HL-60/S4 (cell line): ENCODE measurements around the gene ACTR6.
"Not testable (repeated sequence)": the region's sequence is repeated elsewhere in the genome, so short reads cannot be mapped to it uniquely, and the experiment has no call there.

ENCODE experiments used
- in situ Hi-C: fragments of 300-500 bp; cut with MboI; formaldehyde crosslinking; loops from 2 replicates; pipeline ENCODE4 v1.14.3; 2022; ENCODE audit warnings: low sequenced_read_pairs

ACTR6 gene

DNA sequence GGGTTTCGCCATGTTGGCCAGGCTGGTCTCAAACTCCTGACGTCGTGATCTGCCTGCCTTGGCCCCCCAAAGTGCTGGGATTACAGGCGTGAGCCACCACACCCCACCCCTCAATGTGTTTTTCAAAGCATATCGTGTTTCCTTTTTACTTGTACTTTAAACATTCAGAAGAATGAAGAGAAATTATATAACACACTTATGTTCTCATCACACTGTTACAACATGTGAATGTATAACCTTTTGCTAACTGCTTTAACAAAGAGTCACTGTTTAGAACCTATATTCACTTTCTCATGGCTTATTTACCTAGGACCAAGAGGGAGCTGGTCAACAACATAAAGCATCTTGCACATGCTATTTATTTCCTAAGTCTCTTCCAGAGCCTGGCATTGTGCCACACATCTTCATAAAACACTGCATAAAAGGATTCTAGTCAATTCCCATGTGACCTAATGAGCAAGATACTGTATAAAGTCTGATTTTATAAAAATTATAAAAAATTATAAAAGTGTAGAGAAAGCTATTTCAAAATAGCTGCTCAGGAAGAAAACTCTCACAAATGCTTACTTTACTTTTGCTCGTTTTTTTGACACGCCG lies 16.0 kb upstream of the ACTR6 start:
- in situ Hi-C loops = no loop called here

DNA sequence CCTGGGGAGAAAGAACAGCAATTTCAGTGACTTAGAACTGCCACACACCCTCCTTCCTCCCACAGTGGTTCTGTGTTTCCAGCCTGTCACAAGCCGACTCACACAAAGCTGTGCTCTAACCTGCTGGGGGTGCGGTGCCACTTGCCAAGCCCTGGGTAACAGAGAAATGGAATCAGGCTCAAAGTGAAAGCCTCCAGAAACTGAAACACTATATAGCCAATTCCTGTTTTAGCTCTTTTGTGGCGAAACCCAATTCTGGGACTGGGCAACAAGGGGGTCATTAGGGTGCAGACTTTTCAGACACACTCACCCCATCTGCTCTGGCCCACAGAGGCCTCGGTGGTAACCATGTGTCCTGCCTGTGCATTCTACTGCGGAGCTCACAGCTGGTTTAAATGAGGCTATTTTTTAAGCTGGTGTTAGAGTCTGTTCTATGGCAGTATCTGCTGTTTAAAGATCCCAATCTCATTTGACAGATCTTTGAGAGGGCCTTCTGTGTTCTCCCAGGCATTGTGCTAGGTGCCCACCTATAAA lies 15.2 kb upstream of the ACTR6 start:
- in situ Hi-C loops = no loop called here

DNA sequence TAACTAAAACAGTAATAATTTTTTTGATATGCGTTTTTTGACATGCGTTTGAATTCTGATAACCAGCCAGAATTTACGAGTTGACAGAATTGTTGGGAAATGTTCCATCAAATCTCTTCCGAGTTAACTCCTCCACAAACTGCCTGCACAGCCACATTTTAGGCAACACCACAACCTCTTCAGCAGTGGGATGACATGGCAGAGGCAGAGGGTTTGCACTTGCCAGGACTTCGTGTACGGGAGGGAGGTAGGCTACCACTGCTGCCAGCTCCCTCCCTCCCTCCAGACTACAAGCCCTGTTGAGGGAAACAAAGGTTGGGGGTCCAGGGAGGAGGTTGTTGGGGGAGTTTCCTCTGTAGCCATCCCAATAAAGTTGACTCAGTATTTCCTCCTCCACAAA lies 14.5 kb upstream of the ACTR6 start:
- in situ Hi-C loops = no loop called here

DNA sequence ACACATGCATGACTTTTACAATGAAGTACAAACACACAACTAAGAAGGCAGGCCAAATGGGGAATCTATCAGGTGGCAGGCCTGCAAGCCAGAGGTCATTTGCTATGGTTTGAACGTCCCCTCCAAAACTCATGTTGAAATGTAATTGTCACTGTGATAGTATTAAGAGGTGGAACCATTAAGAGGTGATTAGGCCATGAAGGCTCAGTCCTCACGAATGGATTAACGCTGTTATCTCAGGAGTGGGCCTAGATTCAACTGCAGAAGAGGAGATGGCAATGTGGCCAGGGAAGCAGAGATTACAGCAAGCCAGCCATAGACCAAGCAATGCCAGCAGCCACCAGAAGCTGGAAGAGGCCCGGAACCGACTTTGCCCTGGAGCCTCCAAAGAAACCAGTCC lies 13.5 kb upstream of the ACTR6 start:
- in situ Hi-C loops = no loop called here

DNA sequence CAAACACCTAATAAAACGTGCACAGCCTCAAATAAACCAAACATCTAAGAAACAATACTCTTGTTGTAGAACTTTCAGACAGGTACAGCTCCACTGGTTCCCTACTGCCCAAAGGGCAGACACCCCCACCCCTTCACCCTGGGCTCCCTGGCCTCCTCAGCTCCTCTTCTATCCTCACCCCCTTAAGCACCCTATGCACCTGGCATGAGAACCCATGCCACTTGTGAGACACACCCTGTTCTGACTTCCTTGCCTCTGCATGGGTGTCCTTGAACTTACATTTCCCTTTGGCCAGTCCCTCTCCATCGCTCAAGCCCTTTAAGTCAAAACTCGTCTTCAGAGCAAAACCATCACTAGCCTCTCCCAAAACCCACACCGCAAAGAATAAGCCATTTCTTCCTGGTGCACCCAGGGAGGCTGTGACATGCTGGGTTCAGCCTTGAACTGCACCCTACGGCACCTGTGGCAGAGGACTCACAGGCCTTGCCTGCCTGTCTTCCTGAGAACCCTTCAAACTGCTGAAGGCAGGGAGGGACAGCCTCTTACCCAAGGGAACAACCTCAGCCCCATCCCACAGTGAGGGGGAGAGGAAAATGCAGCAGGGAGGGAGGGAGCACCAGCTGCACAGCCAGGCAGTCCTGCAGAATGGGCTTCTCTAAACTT lies 12.6 kb upstream of the ACTR6 start:
- in situ Hi-C loops = no loop called here

DNA sequence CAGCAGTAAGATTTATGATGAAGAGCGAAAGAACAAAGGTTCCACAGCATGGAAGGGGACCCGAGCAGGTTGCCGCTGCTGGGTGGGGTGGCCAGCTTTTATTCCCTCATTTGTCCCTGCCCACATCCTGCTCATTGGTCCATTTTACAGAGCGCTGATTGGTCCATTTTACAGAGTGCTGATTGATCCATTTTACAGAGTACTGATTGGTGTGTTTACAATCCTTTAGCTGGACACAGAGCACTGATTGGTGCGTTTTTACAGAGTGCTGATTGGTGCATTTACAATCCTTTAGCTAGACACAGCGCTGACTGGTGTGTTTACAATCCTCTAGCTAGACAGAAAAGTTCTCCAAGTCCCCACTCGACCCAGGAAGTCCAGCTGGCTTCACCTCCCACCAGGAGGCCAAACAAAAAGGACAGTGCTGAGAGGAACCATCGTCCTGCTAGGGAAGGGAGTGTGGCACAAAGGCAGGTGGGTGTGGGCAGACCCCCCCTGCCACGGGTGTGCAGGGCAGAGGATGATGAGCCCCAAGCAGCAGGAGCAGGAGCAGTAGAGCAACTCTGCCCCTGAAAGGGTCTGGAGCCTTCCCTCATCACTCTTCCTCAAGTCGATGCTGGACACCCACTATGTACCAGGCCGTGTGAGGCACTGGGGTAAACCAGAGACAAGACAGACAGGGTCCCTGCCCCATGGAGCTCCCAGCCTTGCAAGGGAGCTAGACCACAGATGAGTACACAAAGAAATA lies 11.6 kb upstream of the ACTR6 start:
- in situ Hi-C loops = not testable (repeated sequence)

DNA sequence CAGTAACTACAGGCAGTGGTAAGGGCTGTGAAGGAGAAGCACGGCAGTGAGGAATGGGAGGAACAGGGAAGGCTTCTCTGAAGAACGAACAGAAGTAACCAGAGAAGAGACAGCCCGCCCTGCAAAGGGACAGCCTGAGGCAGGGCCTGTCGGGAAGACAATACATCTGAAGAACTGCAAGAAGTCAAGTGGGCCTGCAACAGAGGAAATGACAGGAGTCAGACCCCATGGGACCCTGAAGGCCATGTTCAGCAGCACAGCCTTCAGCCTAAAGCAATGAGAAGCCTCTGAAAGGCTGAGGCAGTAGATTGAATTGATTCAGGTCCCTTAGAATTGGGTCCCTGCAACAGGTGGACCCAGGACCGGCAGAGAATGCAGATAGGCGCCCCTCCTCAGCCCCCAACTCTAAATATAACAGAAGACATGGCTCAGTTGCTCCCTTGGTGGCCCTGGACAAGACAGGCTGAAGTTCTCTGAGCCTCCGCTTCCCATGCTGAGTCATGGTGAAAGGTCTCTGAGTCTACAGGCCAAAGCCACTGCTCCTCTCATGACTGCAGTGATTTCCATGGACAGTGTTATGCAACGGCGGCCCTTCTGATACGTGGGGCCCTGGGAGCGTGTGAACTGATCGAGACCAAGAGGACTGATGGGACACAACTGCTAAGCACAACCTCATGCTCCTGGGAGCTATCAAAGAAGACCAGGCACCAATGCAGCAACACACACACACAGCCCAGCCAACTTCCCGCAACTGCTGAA lies 10.8 kb upstream of the ACTR6 start:
- in situ Hi-C loops = loop anchor here (10.0 kb wide), 1 partner anchor 275 kb away; no protein-coding TSS in a partner anchor

DNA sequence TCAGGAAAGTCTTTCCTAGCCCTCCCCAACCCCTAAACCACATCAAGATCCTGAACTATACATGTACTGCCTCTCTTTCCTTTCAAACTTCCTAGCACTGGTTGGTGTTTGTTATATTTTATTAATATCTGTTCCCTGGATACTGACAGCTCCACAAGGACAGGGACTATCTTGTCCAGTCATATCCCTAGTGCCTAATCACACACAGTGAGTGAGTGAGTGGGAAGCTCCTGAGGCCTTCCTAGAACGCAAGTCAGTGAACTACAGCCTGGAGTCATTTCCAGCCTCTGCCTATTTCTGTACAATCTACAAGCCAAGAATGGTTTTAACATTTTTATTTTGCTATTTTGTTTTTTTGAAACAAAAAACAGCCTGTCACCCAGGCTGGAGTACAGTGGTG lies 7.5 kb upstream of the ACTR6 start:
- in situ Hi-C loops = loop anchor here (10.0 kb wide), 1 partner anchor 278 kb away; no protein-coding TSS in a partner anchor

DNA sequence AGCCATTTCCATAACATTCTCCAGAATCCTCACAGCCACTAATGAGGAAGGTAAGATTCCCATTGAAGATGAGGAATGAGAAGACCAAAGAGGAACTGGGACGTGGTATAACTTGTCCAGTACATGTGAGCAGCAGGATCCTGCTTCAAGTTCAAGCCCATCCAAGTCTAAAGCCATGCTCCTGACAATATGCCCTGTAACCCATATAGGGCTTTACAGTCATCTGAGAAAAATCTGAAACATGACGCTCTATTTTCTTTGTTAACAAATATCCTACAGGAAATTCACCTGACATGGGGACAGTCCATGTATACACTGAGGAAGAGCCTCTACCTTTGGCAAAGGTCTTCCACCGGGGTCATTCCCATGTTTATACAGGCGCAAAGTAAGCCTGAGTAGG lies 3.1 kb upstream of the ACTR6 start:
- in situ Hi-C loops = loop anchor here (10.0 kb wide), 1 partner anchor 283 kb away; no protein-coding TSS in a partner anchor

DNA sequence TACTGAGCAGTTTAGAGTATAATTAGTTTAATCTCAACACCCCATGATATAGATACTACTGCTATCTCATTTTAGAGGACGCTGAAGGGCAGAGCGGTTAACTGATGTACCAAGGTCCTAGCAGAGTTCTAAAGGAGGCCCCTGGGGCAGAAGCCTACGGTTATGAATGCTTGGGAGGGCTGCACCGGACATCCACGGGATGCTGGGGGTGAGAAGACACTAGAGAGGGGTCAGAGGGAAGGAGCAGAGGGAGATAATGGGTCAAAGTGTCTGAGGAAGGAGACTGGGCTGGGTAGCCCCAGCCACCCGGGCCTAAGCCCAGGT lies 1.6 kb upstream of the ACTR6 start:
- in situ Hi-C loops = loop anchor here (10.0 kb wide), 1 partner anchor 284 kb away; no protein-coding TSS in a partner anchor

DNA sequence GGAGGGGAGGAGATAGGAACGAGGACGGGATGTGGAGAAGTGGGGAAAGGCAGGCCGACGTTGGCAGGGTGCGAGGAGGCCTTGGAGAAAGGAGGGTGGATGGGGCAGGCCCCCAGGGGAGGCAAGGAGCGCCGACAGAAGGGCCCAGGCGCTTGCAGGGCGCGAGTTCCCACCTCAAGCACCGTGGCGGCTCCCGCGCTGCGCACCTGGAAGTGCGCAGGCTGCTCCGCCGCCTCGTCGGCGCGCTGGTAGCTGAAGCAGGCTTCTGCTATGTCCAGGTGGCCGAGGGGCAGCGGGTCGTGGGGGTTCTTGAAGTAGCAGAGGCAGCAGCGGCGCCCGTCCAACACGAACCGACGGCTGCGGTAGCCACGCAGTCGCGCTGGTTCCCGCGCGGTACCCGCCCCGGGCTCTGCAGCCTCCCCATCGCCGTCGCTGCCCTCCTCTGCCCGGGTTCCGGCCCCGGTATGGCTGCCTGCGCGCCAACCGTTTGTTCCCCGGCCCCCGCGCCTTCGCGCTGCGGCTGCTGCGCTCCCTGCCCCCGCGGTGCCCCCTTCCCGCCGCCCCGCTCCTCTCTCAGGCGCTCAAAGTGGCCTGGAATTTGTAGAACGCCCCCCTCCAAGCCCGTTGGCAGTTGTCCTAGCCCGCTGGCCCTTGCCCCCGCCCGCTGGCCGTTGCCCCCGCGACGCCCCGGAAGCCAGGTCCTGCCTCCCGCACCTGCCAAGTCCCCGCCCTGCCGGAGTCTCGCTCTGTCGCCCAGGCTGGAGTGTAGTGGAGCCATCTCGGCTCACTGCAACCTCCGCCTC lies 1.1 kb upstream of the ACTR6 start:
- in situ Hi-C loops = loop anchor here (10.0 kb wide), 1 partner anchor 285 kb away; no protein-coding TSS in a partner anchor

DNA sequence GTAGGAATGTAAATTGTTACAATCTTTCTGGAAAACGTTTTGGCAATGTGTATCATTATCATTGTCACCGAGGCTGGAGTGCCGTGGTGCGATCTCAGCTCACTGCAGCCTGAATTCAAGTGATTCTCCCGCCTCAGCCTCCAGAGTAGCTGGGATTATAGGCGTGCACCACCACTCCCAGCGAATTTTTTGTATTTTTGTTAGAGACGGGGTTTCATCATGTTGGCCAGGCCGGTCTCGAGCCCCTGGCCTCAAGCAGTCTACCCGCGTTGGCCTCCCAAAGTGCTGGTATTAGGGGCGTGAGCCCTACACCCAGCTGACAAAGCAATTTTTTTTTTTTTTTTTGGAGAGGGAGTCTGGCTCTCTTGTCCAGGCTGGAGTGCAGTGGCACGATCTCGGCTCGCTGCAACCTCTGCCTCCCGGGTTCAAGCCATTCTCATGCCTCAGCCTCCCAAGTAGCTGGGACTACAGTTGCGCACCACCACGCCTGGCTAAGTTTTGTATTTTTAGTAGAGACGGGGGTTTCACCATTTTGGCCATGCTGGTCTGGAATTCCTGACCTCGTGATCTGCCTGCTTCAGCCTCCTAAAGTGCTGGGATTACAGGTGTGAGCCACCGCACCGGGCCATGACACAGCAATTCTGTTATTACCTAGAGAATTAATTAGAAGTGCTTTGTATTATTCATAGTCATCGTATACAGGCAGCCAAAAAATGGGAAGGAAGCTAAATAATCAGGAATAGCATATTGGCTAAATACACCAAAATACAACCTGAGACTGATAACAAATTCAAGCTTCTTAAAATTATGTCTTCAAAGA lies 1.2 kb downstream of the ACTR6 start:
- in situ Hi-C loops = no loop called here

DNA sequence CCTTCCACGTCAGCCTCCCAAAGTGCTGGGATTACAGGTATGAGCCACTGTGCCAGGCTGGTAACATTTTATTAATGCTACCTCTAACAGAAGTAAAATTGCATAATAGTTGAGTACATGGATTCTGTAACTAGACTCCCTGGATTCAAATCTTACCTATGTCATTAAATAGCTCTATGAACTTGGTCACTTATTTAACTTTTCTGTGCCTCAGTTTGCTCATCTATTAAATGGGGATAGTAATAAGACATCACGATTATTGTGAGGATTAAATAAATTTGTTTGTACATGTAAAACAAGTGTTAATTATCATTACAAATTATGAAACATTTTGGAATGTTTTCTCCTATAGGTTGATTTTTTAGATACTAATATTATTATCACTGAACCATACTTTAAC lies 6.7 kb downstream of the ACTR6 start:
- in situ Hi-C loops = no loop called here

DNA sequence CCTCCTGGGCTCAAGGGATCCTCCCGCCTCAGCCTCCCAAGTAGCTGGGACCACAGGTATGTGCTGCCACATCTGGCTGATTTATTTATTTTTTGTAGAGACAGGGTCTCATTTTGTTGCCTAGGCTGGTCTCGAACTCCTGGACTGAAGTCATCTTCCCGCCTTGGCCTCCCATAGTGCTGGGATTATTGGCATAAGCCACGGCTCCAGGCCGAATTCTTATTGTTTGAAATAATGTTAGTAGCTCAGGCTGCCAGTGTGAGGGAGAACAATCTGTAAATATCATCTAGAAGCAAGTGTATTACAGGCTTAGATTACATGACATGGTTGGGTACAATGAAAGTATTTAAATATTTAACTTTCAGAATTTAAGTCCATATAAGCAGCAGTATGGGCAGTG lies 8.2 kb downstream of the ACTR6 start:
- in situ Hi-C loops = no loop called here

DNA sequence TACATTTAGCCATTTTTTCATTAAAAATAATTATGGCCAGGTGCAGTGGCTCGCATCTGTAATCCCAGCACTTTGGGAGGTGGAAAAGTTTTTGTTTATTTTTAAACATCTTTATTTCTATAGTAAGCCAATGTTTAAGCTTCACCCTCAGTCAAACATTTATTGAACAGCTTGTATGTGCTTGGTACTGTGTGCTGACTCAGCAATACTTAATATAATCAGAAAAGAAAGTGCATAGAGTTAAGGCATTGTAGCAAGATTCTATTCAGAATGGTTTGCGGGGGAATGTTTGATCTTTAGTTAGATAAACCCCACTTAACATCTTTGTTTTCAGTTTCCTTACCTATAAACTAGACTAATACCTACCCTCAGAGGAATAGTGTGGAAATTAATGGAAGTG lies 11.1 kb downstream of the ACTR6 start:
- in situ Hi-C loops = no loop called here

DNA sequence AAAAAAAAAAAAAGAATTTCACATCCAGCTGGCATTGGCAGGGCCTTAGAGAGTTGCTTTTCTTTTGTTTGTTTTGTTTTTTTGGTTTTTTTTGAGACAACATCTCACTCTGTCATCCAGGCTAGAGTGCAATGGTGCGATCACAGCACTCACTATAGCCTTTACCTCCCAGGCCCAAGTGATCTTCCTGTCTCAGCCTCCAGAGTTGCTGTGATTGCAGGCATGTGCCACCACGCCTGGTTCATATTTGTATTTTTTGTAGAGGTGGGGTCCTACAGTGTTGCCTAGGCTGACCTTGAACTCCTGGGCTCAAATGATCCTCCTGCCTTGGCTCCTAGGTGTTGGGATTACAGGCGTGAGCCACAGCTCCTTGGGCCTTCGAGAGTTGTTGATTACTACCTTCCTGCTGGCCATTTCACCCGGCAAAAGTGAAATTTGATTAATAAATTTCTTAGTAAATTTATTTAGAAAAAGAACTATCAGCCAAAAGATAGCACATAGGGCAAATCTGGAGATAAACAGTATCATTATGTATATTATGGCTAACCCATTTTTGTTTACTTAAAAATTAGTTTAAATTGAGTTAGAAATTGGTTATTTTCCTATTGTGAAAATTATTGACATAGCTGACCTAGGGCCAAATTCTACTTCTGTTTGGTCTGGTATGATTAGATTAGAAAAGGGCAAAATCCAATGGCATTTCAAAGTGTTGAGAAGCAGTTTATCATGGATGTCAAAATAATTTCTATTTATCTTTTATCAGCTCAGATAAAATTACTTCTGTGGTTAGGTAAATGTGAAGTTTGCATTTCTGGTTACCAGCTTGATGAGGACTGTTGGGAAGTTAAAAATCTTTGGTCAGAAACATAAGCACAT lies 12.6 kb downstream of the ACTR6 start:
- in situ Hi-C loops = no loop called here

DNA sequence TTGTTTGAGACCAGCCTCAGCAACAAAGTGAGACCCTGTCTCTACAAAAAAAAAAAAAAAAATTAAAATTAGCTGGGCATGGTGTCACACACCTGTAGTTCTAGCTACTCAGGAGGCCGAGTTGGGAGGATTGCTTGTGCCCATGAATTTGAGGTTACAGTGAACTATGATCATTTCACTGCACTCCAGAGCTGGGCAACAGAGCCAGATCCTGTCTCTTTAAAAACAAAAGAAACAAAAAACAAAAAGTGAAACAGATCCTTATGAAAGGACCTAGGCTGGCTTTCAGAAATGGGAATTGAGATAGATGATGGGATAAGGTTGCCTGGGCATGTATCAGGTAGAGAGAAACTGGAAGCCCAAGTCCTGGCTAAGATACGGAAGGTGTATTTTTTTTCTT lies 13.9 kb downstream of the ACTR6 start:
- in situ Hi-C loops = no loop called here

DNA sequence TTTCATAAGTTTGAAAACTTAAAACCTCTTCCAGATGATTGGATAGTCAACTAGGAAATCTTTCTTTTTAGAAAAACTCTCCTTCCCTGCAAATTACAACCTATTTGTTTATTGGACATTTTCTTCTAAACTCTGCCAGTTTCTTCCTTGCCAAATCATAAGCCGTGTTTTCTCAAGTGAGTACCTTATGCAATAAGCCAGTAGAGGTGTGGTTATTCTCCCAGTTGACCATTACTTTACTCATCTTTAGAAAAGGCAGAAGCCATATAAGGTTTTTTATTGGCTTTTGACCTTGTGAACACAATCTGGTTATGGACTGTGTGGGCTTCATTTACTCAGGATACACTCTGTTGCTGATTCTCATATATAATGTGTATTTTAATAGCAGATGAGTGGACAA lies 14.6 kb downstream of the ACTR6 start:
- in situ Hi-C loops = no loop called here

DNA sequence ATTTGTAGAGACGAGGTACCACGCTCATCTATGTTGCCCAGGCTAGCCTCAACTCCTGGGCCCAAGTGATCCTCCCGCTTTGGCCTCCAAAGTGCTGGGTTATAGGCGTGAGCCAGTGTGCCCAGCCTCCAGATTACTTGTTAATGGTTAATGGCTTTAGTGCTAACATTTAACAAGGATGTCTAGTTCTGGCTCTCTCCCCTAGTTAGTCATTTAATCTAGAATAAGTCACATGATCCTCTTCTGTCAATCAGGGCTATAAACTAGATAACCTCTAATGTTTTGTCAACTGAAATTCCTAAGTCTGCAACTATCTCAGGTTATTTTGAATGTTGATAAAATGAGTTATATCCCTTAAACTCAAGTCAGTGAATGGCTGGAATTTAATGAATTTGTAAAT lies 15.7 kb downstream of the ACTR6 start:
- in situ Hi-C loops = no loop called here
